Measurements from ENCODE around the gene DHRS13. TPM values are rescaled to one million over a fixed set of nuclear protein-coding genes. Genes with fewer than 3 reads are reported as not detected.

The DHRS13 gene
- total and polyA plus RNA-seq, 3 donors from 2014 or later = 8.7 to 18.6 (median 14.9) TPM

- intact Hi-C loops (cut with DNase I; ENCODE audit: low total_unique reads) = loop anchor here (10.0 kb wide), 1 partner anchor 163 kb away; no protein-coding TSS in a partner anchor
- H3K36me3 ChIP-seq (ENCODE audit: low read depth, missing control alignments) = no peaks in the 10 kb centered on the region
Measured at GRCh38 chr17:28918295-28918694, 15.4 kb upstream of the DHRS13 start.

GRCh38 chr17:28917465-28917864 is 14.6 kb upstream of the DHRS13 start:
- H3K4me3 ChIP-seq = no peak overlapping the region
- H3K27me3 ChIP-seq = no peaks in the 10 kb centered on the region
- no peak for DNase-seq
- no peak for TF ChIP-seq POLR2A (IDR thresholded peaks at IDR 0.05)
- TF ChIP-seq CTCF (IDR thresholded peaks at IDR 0.05) = no peak
- peak overlapping the region; percentile 14 to 52 for H3K27ac ChIP-seq
- H3K36me3 ChIP-seq (ENCODE audit: low read depth, missing control alignments) = no peaks in the 10 kb centered on the region
- 31 to 54% methylated on average over 3 to 5 of the region's 5 CpGs for WGBS, 2 donors
- no peaks in the 10 kb centered on the region for H3K9me3 ChIP-seq
- intact Hi-C loops (cut with DNase I; ENCODE audit: low total_unique reads) = loop anchor here (10.0 kb wide), 1 partner anchor 163 kb away; no protein-coding TSS in a partner anchor
- peaks cover 17% of the 10 kb centered on the region for H3K4me1 ChIP-seq

More at GRCh38 chr17:28918295-28918694, 15.4 kb upstream of the DHRS13 start:
- Histone ChIP-seq H3K4me3 (no peak overlapping the region), H3K27ac (no peak overlapping the region), H3K27me3 (no peaks in the 10 kb centered on the region), H3K9me3 (no peaks in the 10 kb centered on the region), H3K4me1 (peaks cover 13% of the 10 kb centered on the region)
- no peak for TF ChIP-seq POLR2A (IDR thresholded peaks at IDR 0.05)
- TF ChIP-seq CTCF (IDR thresholded peaks at IDR 0.05) = no peak
- DNase-seq = peak; percentile 74
- 39 to 51% methylated on average over 2 of the region's 2 CpGs for WGBS, 2 donors

DNA sequence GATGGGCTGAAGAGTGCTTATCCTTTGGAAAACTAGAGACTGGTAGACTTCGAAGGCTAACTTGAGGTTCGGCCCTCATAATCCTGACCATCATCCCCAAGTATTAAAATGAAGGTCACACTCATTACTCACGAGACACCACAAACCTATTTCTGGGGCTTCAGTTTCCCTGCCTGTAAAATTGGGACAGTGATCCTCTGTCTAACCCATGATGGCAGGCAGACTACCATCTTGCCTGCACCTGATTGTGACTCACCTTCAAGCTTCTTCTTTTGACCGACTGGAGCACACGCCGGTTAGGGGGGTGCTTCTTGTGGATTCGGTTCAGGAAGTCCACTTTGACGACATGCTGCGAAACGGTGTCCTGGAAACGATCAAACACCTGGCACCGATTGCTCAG is 14.2 kb upstream of the DHRS13 start:
- peaks cover 21% of the 10 kb centered on the region for H3K4me1 ChIP-seq
- H3K4me3 ChIP-seq = no peak overlapping the region
- no peaks in the 10 kb centered on the region for H3K36me3 ChIP-seq (ENCODE audit: low read depth, missing control alignments)
- H3K9me3 ChIP-seq = no peaks in the 10 kb centered on the region
- no peak for TF ChIP-seq CTCF (IDR thresholded peaks at IDR 0.05)
- no peak for TF ChIP-seq POLR2A (IDR thresholded peaks at IDR 0.05)
- intact Hi-C loops (cut with DNase I; ENCODE audit: low total_unique reads) = loop anchor here (10.0 kb wide), 1 partner anchor 162 kb away; no protein-coding TSS in a partner anchor
- H3K27me3 ChIP-seq = no peaks in the 10 kb centered on the region
- DNase-seq = no peak
- H3K27ac ChIP-seq = peak overlapping the region; percentile 14 to 52
- WGBS, 2 donors = 73 to 88% methylated on average over 12 of the region's 12 CpGs

DNA sequence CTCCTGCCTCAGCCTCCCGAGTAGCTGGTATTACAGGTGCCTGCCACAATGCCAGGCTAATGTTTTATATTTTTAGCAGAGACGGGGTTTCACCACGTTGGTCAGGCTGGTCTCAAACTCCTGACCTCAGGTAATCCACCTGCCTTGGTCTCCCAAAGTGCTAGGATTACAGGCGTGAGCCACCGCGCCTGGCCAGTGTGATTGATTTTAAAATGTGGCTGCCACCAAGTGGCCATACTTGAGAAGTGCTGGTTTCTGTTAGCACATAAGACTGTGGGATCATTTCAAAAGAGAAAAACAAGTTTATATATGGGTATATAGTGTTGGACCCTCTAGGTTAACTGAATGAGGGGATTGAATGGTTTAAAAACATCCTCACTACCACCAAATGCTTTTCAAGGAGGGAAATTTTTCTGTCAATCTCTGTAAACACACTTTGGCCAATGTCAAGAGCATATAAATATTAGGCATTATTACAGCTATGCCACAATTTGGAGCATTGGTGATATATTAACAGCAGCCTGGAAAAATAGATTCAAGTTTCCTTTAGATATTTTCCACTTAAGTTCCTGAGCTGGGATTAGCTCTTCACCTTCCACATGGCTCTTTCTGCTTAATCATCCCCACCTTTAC is 13.5 kb upstream of the DHRS13 start:
- peak; percentile 52 to 75 (median 58) for TF ChIP-seq CTCF (IDR thresholded peaks at IDR 0.05)
- no peak for TF ChIP-seq POLR2A (IDR thresholded peaks at IDR 0.05)
- peak; percentile 66 for DNase-seq

More for the DNA sequence above, 13.5 kb upstream of the DHRS13 start:
- Histone ChIP-seq H3K4me1 (peaks cover 27% of the 10 kb centered on the region), H3K27ac (no peak overlapping the region), H3K9me3 (no peaks in the 10 kb centered on the region), H3K4me3 (no peak overlapping the region), H3K27me3 (no peaks in the 10 kb centered on the region), H3K36me3 (ENCODE audit: low read depth, missing control alignments) (no peaks in the 10 kb centered on the region)
- WGBS, 2 donors = 49 to 53% methylated on average over 6 of the region's 6 CpGs
- intact Hi-C loops (cut with DNase I; ENCODE audit: low total_unique reads) = loop anchor here (10.0 kb wide), 1 partner anchor 162 kb away; no protein-coding TSS in a partner anchor

Data from testis (tissue), 3 donors.